Bronchial epithelial cell (primary cell): Measurements from ENCODE around the gene TSPAN15. TPM values are rescaled to one million over a fixed set of nuclear protein-coding genes. Genes with fewer than 3 reads are reported as not detected.

Source experiments
- DNase-seq: peaks from one replicate; pipeline ENCODE4 v3.0.0-alpha.2; 2010; ENCODE audit warnings: low read depth
- FAIRE-seq: peaks from 2 replicates; lab custom pipeline; 2011; peaks lifted over from hg19 to GRCh38; lab: Jason Lieb, UNC
- H3K27me3 ChIP-seq: 2 replicates; pipeline ENCODE4 v1.5.1; 2011; ENCODE audit warnings: low read length; ENCODE audit not compliant: control insufficient read depth, insufficient read depth
- H3K36me3 ChIP-seq: 2 replicates; pipeline ENCODE4 v1.5.1; 2011; ENCODE audit warnings: low read length; ENCODE audit not compliant: control insufficient read depth, insufficient read depth
- H3K4me3 ChIP-seq: 2 replicates; pipeline ENCODE4 v1.5.1; 2011; ENCODE audit warnings: mild to moderate bottlenecking, low read depth, low read length, control low read depth
- total RNA-seq: library from RNA; depleted of rRNA; stranded (reverse); fragments of >200 nt; gene quantifications from 2 replicates; pipeline ENCODE4 v1.2.1, GENCODE V29; 2014
- TF ChIP-seq, protein P1 (sequence below): IDR thresholded peaks from 2 replicates; pipeline ENCODE4 v1.5.1; 2011; ENCODE audit warnings: mild to moderate bottlenecking, moderate library complexity, low read length, control low read depth, inconsistent platforms; ENCODE audit not compliant: insufficient read depth, severe bottlenecking

The TSPAN15 gene
- total RNA-seq, 1 donor from 2014 or later: 12.1 TPM

DNA sequence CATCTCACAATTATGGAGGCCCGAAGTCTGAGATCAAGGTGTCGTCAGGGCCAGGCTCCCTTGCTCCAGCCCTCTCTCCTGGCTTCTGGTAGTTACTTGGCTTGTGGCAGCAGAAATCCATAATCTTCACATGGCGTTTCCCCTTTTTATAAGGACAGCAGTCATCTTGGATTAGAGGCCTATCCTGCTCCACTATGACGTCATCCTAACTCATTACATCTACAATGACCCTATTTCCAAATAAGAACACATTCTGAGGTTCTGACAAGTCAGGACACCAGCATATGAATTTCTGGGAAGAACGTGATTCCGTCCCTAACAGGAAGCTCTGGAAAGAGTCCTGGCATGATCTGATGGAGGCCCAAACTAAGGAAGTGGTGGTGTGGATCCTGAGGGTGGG lies 86.2 kb downstream of the TSPAN15 start:
- H3K27me3 ChIP-seq: no peaks in the 10 kb centered on the region
- no peak for FAIRE-seq
- no peak overlapping the region for H3K4me3 ChIP-seq
- DNase-seq: no peak
- TF ChIP-seq, protein P1, sequence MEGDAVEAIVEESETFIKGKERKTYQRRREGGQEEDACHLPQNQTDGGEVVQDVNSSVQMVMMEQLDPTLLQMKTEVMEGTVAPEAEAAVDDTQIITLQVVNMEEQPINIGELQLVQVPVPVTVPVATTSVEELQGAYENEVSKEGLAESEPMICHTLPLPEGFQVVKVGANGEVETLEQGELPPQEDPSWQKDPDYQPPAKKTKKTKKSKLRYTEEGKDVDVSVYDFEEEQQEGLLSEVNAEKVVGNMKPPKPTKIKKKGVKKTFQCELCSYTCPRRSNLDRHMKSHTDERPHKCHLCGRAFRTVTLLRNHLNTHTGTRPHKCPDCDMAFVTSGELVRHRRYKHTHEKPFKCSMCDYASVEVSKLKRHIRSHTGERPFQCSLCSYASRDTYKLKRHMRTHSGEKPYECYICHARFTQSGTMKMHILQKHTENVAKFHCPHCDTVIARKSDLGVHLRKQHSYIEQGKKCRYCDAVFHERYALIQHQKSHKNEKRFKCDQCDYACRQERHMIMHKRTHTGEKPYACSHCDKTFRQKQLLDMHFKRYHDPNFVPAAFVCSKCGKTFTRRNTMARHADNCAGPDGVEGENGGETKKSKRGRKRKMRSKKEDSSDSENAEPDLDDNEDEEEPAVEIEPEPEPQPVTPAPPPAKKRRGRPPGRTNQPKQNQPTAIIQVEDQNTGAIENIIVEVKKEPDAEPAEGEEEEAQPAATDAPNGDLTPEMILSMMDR: no peak
- H3K36me3 ChIP-seq: no peaks in the 10 kb centered on the region

DNA sequence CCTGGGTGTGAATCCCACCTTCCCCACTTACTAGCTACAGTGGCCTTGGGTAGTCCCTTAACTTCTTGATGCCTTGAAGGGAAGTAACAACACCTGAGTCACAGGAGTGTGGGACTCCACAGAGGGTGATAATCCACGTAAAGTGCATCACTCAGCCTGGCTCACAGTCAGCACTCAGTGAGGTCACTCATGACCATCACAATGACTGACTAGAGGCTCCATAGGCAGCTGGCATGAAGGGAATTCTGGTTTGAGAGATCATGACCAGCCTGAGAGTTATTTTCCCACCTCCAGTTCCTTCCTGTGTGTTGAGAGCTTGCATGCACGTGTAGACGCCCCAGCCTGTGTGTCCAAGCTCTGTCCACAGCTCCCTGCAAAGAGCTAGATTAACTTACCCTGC lies 87.2 kb downstream of the TSPAN15 start:
- DNase-seq (no peak), FAIRE-seq (no peak)
- Histone ChIP-seq H3K36me3 (no peaks in the 10 kb centered on the region), H3K27me3 (no peaks in the 10 kb centered on the region), H3K4me3 (no peak overlapping the region)
- TF ChIP-seq, protein P1: no peak

DNA sequence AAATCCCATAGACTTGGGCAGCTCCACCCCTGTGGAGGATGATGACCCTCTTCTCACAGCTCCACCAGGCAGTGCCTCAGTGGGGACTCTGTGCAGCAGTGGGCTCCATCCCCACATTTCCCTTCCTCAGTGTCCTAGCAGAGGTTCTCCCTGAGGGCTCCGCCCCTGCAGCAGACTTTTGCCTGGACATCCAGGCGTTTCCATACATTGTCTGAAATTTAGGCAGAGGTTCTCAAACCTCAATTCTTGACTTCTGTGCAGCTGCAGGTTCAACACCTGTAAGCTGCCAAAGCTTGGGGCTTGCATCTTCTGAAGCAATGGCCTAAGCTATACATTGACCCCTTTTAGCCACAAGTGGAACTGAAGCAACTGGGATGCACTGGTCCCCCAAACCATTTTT lies 90.2 kb downstream of the TSPAN15 start:
- Histone ChIP-seq H3K36me3 (no peaks in the 10 kb centered on the region), H3K27me3 (no peaks in the 10 kb centered on the region), H3K4me3 (no peak overlapping the region)
- DNase-seq (no peak), FAIRE-seq (no peak)
- TF ChIP-seq, protein P1: no peak

DNA sequence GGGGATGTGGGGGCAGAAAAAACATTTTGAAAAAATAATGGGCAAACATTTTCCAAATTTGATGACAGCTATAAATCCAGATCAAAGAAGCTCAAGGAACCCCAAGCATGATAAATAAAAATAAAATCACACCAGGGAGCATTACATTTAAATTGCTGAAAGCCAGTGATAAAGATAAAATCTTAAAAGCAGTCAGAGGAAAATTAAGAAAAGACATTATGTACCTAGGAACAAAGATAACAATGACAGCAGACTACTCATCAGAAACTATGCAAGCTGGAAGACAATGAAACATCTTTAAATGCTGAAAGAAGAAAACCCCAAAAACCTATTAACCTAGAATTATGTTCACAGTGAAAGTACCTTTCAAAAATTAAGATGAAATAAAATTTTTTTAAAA lies 98.7 kb downstream of the TSPAN15 start:
- FAIRE-seq (no peak), DNase-seq (no peak)
- Histone ChIP-seq H3K36me3 (no peaks in the 10 kb centered on the region), H3K4me3 (no peak overlapping the region), H3K27me3 (peaks cover 4% of the 10 kb centered on the region)
- TF ChIP-seq, protein P1: no peak

DNA sequence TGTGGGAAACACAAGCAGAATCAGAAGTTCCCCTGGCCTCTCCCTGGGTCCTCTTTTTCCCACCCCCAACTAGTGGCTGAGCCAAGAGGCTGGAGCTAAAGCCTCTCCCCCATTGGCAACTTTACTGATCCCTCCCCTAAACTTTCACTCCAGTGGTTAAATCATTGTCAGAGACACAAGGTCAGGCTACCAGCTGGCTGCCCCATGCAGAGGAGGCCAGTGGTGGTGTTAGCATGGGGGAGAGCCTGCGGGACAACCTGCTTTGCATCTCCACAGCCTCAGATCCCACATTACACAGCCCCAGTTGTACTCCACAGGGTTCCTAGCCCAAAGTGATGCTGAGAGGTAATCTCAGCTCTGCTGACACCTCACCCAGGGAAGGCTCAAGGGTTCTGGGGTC lies 101.0 kb downstream of the TSPAN15 start:
- no peak overlapping the region for H3K4me3 ChIP-seq
- FAIRE-seq: no peak
- peaks cover 4% of the 10 kb centered on the region for H3K27me3 ChIP-seq

DNA sequence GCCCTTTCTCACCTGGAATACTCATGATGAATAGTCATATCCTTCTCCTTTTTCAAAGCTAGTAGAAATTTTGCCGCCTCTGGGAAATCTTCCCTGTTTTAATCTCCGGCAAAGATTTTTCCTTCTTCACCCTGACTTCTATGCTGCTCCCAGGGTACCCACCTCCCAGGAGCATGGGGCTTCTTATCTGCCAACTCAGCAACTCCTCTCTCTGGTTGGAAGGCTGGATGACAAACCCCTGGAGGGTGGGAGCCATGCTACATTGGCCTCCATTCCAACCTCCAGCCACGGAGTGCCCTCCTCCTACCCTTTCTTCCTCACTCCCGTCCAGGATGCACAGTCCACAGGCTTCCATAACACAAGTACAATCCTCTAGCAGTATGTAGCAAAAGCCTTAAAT lies 102.1 kb downstream of the TSPAN15 start:
- TF ChIP-seq, protein P1: no peak
- no peaks in the 10 kb centered on the region for H3K36me3 ChIP-seq
- H3K4me3 ChIP-seq: no peak overlapping the region
- FAIRE-seq (no peak), DNase-seq (no peak)
- peaks cover 4% of the 10 kb centered on the region for H3K27me3 ChIP-seq

More for the DNA sequence above, 101.0 kb downstream of the TSPAN15 start:
- DNase-seq: no peak
- TF ChIP-seq, protein P1: no peak
- no peaks in the 10 kb centered on the region for H3K36me3 ChIP-seq
